ENCODE results near the gene APBB2. TPM values are rescaled to one million over a fixed set of nuclear protein-coding genes. Genes with fewer than 3 reads are reported as not detected.

The APBB2 gene
- total RNA-seq, 1 experiment from 2014 or later: 34.4 TPM

DNA sequence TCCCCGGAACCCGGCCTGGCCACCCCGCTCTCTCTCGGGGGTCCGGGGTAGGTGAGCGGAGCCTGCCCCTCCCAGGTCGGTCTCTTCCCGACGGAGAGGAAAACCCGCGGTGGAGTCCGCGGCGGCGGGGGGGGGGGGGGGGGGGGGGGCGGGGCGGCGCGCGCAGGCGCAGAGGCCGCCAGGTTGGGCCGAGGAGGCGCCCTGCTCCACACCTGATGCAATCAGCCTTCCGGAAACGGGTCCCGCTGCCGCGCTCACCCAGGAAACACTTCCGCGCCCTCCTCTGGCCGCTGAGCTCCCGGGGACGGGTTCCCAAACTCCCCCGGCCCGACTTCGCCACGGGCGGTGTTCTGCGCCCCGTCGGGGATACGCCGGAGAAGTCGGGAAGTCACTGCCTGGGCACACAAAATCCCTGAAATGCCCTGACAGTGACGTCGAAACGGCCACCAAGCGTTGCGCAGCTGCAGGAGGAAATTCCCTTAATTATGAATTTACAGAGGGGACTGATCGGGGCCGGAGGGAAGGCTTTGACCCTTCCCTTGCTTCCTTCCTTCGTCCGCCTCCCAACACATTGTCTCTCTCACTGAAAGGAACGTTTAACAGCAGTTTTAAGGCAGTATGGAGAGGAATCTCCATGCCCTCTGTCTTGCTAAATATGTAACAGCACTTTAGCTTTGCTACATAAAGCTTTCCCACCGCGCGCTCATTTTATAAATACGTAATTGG lies 2.1 kb upstream of the APBB2 start:
- peak; percentile 84 for DNase-seq (ENCODE audit: extremely low read depth, low read depth)

DNA sequence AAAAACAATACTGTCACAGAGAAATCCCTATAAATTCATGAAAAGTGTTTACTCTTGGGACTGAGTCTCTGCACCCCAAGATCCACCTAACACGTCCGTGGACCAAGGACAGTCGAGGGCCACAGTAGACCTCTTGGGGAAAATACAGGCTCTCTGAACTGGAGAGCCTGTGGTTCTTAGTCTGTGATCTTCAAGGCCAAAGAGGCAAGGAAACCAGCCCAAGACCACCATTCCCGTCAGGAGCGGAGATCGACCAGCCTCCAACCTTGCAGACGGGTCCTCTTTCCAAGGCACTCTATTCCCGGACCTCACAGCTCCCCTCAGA lies 1.6 kb upstream of the APBB2 start:
- no peak for DNase-seq (ENCODE audit: extremely low read depth, low read depth)

- no peak for DNase-seq (ENCODE audit: extremely low read depth, low read depth)
These were observed 813 bp upstream of the APBB2 start for GRCh38 chr4:41215155-41215554.

GRCh38 chr4:41214825-41215146 lies 444 bp upstream of the APBB2 start:
- DNase-seq (ENCODE audit: extremely low read depth, low read depth): no peak

DNA sequence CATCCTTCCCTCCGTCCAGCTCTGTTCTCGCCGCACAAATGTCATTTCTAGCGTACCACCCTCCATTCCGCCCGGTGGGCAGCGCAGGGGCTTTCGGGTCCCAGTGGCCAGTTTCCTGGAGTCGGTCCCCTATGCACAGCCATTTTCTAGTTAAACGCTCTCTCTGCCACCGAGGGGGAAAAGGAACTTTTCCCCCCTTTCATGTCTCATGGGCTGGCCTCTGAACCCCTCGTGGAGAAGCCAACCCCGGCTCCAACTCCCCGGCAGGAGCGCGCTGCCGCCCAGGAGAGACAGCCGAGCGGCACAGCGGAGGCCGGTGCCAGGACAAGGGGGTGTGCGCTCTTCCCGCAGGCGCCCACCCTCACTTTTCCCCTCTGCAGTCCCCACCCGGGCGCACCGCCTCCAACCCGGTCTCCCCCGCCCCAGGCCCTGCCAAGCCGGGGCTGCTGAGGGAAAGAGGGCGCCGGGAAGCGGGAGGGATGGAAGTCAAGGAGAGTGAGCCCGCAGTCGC lies 662 bp downstream of the APBB2 start:
- DNase-seq (ENCODE audit: extremely low read depth, low read depth): no peak

DNA sequence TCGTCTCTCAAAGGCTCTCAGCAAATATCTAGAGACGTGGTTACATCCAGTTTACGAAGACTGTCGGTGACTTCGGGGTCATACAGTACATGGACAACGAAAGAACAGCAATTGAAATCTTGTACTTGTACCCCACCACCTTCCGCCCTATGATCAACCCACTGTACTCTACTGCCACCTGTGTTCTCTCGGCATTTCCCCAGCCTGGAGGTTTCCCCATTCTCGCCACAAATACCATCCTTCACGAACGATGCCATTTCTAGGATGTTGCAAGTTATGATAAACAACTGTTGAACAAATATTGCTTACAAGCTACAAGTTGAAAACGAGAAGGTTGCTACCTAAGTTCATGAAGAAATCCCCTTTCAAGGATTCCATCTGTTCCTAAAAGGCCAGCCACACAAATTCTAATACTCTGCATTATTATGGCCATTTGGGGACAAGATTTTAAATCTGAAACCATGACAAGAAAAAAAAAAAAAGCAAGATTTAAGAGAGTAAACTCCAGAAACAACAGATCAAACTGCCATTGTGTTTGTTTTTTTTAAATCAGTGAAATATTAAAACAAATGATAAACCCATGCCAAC lies 1.6 kb downstream of the APBB2 start:
- DNase-seq (ENCODE audit: extremely low read depth, low read depth): peak; percentile 48

DNA sequence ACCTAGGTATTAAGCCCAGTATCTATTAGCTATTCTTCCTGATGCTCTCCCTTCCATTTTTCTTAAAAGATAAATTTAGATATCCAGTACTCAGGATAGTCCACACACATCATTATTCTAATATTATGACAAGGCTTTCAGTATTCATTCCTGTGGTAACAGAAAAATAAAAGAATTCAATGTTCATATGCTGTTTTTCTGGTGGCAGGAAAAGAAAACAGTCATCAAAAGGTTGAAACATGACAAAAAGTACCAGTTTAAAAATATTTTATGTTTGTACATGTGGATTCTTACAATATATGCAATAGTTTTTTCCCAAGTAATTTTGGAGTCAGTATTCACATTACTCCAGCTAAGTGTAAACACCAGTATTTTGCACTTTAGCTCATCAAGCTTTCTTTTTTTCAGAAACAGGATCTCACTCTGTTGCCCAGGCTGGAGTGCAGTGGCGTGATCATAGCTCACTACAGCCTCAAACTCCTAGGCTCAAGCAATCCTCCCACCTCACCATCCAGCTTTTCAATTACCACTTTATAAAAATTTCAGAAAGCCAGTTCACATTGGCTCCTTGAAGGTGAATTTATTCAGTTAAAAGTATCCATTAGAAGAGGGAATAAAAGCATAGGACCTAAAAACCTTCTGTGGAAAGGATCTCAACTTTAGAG lies 2.3 kb downstream of the APBB2 start:
- DNase-seq (ENCODE audit: extremely low read depth, low read depth): no peak

- no peak for DNase-seq (ENCODE audit: extremely low read depth, low read depth)
These were observed 4.4 kb downstream of the APBB2 start for GRCh38 chr4:41209901-41210300.

GRCh38 chr4:41209187-41209586 lies 5.2 kb downstream of the APBB2 start:
- DNase-seq (ENCODE audit: extremely low read depth, low read depth): no peak

- no peak for DNase-seq (ENCODE audit: extremely low read depth, low read depth)
These were observed 7.0 kb downstream of the APBB2 start for GRCh38 chr4:41207291-41207831.

GRCh38 chr4:41205854-41206460 lies 8.4 kb downstream of the APBB2 start:
- DNase-seq (ENCODE audit: extremely low read depth, low read depth): no peak

DNA sequence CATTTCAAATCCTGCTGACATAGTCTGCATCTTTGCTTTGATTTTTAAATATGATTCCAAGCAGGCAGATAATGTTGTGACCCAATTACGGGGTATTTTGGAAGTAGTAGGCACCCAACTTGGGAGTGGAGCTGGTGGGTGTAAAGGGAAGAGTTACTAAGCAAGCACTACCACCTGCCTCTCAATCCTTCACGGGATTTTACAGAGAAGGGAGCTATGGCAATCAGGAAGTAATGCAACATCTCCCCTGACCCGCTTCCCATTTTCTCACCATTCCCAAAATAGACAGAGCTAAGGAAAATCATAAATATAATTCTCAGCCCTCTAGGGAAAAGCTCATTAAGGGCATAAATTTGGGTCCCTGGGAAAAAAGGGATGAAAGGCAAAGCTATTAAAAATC lies 9.2 kb downstream of the APBB2 start:
- DNase-seq (ENCODE audit: extremely low read depth, low read depth): no peak

DNA sequence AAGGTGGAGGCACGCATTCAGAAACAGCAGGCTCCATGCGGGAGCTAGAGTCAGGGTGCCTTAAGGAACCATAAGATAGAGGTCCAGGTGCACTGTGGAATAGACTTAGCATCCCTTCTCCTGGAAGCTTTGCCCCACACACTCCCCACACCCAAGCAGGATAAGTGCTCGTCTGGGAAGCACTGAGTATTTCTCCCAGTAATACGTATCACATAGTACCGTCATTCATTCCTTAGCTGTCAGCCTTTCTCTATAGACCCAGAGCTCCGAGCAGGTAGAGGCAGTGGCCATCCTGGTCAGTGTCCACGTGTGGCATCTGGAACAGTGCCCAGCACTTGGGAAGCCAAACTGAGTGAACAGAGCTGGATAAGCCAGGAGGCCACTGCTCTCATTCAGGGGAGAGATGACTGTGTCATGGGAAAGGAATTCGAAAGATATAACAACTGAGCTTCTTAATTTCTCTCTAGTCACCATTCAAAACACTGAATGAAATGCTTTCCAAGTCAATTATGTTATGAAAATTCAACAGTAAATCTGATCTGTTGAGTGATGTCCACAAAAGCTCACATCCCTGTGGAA lies 9.9 kb downstream of the APBB2 start:
- no peak for DNase-seq (ENCODE audit: extremely low read depth, low read depth)

DNA sequence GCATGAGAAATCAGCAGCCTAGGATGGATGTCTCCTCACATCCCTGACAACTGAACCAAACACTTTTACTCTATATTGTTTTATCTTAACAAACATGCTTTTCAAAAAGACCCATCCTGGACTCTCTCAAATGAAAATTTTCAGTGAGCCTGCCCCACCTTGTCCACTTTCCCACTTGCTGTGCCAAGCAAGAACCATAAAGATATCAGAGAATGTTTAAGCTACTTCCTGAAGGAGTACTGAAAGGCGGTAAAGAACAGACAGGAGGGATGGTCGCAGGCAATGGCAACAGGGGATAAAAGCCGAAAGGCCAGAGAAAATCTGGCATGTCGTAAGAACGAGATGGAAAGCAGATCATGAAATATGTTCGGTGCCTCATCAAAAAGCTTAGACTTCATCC lies 10.5 kb downstream of the APBB2 start:
- no peak for DNase-seq (ENCODE audit: extremely low read depth, low read depth)

DNA sequence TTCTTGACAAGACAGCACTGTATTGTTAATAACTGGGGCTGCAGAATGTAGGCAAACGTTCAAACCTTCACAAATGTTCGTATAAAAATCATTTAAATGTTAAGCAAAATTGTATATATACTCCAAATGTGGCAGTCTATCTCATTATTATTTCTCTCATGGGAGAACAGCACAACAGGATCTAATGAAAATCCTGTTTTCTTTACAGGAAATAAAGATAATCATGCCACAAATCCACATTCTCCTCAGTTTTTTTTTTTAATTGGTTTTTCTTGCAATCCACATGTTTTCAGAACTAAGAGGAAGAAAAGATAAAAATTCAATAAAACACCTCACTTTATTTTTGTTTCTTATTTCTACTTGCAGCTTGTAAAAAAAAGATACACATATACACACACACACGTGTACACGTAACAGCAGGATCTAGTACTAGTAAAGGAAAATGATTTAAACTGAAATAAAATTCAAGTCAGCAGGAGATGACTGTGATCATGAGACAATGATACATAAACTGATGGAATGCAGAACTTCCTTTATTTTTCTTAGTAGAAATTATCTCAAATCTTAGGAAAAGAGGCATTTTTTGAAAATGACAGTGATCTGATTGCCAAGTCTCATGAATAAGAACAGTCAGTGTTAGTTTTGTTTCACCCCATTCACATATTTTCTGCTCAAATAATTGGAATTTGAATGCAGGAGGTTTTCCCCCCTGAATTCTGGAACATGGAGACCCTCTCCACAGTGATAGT lies 11.3 kb downstream of the APBB2 start:
- no peak for DNase-seq (ENCODE audit: extremely low read depth, low read depth)

- DNase-seq (ENCODE audit: extremely low read depth, low read depth): no peak
These were observed 12.0 kb downstream of the APBB2 start for GRCh38 chr4:41202356-41202755.

- DNase-seq (ENCODE audit: extremely low read depth, low read depth): no peak
These were observed 13.8 kb downstream of the APBB2 start for GRCh38 chr4:41200486-41201017.

- no peak for DNase-seq (ENCODE audit: extremely low read depth, low read depth)
These were observed 14.6 kb downstream of the APBB2 start for GRCh38 chr4:41199788-41200187.

GRCh38 chr4:41197996-41198395 lies 16.3 kb downstream of the APBB2 start:
- DNase-seq (ENCODE audit: extremely low read depth, low read depth): no peak

GRCh38 chr4:41197495-41197894 lies 16.8 kb downstream of the APBB2 start:
- DNase-seq (ENCODE audit: extremely low read depth, low read depth): no peak
